Activated naive CD8-positive, alpha-beta T cell (primary cell): ENCODE results near the gene KDM3B.

Experiments
- H3K27ac Mint-ChIP-seq: one replicate; pipeline ENCODE4 v1.8.0; 2021; ENCODE audit warnings: mixed read lengths
- H3K27me3 Mint-ChIP-seq: one replicate; pipeline ENCODE4 v1.8.0; 2021; ENCODE audit warnings: mixed read lengths
- H3K36me3 Mint-ChIP-seq: one replicate; pipeline ENCODE4 v1.8.0; 2021; ENCODE audit warnings: mixed read lengths
- H3K4me1 Mint-ChIP-seq: one replicate; pipeline ENCODE4 v1.8.0; 2021; ENCODE audit warnings: low read depth, mixed read lengths
- H3K4me3 Mint-ChIP-seq: one replicate; pipeline ENCODE4 v1.8.0; 2021; ENCODE audit warnings: mild to moderate bottlenecking, mixed read lengths
- H3K9me3 Mint-ChIP-seq: one replicate; pipeline ENCODE4 v1.8.0; 2021; ENCODE audit warnings: low read depth, mixed read lengths

Gene KDM3B

GRCh38 chr5:138460032-138460693 lies 107.7 kb downstream of the KDM3B start:
- peak overlapping the region; percentile 21 for H3K4me3 Mint-ChIP-seq
- peaks cover 39% of the 10 kb centered on the region for H3K4me1 Mint-ChIP-seq
- no peaks in the 10 kb centered on the region for H3K36me3 Mint-ChIP-seq
- H3K27me3 Mint-ChIP-seq, result no peaks in the 10 kb centered on the region
- peak overlapping the region; percentile 100 for H3K27ac Mint-ChIP-seq
- H3K9me3 Mint-ChIP-seq, result no peaks in the 10 kb centered on the region

- Mint-ChIP-seq H3K36me3 (no peaks in the 10 kb centered on the region), H3K4me3 (peak overlapping the region; percentile 23), H3K4me1 (peaks cover 41% of the 10 kb centered on the region), H3K27ac (peak overlapping the region; percentile 31), H3K27me3 (no peaks in the 10 kb centered on the region), H3K9me3 (no peaks in the 10 kb centered on the region)
Measured at GRCh38 chr5:138461343-138462125, 109.0 kb downstream of the KDM3B start.

DNA sequence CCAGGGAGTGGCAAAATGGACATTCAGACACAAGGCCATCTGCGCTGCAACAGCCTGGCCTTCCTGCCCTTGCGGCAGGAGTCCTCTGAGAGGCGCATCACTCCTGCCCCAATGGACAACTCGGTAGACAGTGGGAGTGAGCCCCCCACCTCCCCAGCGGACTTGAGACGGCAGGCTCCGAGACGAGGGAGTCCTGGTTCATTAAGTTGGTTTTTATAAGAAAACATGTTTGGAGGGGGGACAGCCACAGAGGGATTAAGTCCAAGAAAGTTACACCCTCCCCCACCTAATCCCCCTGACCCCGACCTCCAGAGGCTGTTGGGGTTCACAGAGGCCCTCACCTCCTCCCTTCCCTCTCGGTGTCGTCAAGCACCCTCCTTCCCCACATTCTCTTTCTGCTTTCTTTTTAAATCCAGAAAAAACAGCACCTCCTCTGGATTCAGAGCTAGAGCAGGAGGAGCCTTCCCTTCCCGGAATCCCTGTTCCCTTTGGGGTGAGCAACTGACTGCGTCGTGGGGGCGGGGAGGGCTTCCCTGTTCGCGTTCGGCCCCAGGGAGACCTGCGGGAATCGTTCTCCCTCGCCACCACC lies 111.0 kb downstream of the KDM3B start:
- Mint-ChIP-seq H3K36me3 (peaks cover 13% of the 10 kb centered on the region), H3K4me3 (peak overlapping the region; percentile 86), H3K4me1 (peaks cover 51% of the 10 kb centered on the region)

GRCh38 chr5:138464008-138464387 lies 111.5 kb downstream of the KDM3B start:
- Mint-ChIP-seq H3K9me3 (no peaks in the 10 kb centered on the region), H3K36me3 (peaks cover 14% of the 10 kb centered on the region), H3K27ac (peak overlapping the region; percentile 83), H3K27me3 (no peaks in the 10 kb centered on the region), H3K4me1 (peaks cover 49% of the 10 kb centered on the region), H3K4me3 (peak overlapping the region; percentile 86)

More for the DNA sequence above, 111.0 kb downstream of the KDM3B start:
- Mint-ChIP-seq H3K27ac (peak overlapping the region; percentile 83), H3K9me3 (no peaks in the 10 kb centered on the region), H3K27me3 (no peaks in the 10 kb centered on the region)

GRCh38 chr5:138464388-138465260 lies 112.1 kb downstream of the KDM3B start:
- Mint-ChIP-seq H3K27me3 (no peaks in the 10 kb centered on the region), H3K27ac (peak overlapping the region; percentile 78), H3K4me3 (peak overlapping the region; percentile 86), H3K4me1 (peaks cover 43% of the 10 kb centered on the region), H3K9me3 (no peaks in the 10 kb centered on the region), H3K36me3 (peaks cover 14% of the 10 kb centered on the region)

DNA sequence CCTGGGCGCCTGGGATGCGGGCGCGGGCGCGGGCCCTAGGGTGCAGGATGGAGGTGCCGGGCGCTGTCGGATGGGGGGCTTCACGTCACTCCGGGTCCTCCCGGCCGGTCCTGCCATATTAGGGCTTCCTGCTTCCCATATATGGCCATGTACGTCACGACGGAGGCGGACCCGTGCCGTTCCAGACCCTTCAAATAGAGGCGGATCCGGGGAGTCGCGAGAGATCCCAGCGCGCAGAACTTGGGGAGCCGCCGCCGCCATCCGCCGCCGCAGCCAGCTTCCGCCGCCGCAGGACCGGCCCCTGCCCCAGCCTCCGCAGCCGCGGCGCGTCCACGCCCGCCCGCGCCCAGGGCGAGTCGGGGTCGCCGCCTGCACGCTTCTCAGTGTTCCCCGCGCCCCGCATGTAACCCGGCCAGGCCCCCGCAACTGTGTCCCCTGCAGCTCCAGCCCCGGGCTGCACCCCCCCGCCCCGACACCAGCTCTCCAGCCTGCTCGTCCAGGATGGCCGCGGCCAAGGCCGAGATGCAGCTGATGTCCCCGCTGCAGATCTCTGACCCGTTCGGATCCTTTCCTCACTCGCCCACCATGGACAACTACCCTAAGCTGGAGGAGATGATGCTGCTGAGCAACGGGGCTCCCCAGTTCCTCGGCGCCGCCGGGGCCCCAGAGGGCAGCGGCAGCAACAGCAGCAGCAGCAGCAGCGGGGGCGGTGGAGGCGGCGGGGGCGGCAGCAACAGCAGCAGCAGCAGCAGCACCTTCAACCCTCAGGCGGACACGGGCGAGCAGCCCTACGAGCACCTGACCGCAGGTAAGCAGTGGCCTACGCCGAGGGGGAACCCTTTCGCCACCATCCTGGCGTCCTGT lies 113.0 kb downstream of the KDM3B start, which contains the start of gene EGR1:
TSS of gene EGR1 (plus strand) at position 219 of the 864 bp plus-strand sequence. CDS start at position 502, 283 bp downstream.
- H3K4me1 Mint-ChIP-seq, result peaks cover 34% of the 10 kb centered on the region

DNA sequence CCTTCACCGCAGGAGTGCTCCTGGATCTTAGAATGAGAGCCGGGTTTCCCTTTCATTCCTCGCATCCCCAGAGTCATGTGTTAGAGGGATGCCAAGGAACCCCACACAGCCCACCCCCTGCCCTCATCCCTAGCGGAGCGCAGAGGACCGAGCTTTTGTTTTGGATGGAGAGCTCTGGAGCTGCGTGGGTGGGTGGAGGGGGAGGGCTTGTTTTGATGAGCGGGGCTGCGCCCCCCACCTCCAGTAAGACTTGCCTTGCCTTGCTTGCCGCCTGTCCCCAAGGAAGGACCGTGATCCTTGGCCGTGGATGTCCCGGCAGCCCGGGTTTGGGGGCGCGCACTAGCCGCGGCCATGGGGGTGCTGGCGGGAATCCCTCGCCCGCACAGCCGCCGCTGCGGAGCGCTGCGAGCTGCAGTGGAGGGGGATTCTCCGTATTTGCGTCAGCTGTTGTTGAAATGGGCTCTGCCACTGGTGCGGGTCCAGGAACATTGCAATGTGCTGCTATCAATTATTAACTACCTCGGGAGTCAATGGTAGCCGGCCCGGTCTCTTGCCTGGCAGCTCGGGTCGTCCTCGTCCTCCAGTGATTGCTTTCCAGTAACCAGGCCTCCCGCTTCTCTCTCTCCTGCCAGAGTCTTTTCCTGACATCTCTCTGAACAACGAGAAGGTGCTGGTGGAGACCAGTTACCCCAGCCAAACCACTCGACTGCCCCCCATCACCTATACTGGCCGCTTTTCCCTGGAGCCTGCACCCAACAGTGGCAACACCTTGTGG lies 113.8 kb downstream of the KDM3B start:
- H3K4me3 Mint-ChIP-seq, result peak overlapping the region; percentile 90
- no peak overlapping the region for H3K27ac Mint-ChIP-seq
- no peaks in the 10 kb centered on the region for H3K9me3 Mint-ChIP-seq
- peaks cover 14% of the 10 kb centered on the region for H3K36me3 Mint-ChIP-seq
- H3K27me3 Mint-ChIP-seq, result no peaks in the 10 kb centered on the region
- peaks cover 27% of the 10 kb centered on the region for H3K4me1 Mint-ChIP-seq

More for the DNA sequence above, 113.0 kb downstream of the KDM3B start, which contains the start of gene EGR1:
- H3K27ac Mint-ChIP-seq, result peak within 1 kb of the TSS; percentile 78
- peaks cover 14% of the 10 kb centered on the region for H3K36me3 Mint-ChIP-seq
- H3K9me3 Mint-ChIP-seq, result no peaks in the 10 kb centered on the region
- H3K4me3 Mint-ChIP-seq, result peak within 1 kb of the TSS; percentile 90
- H3K27me3 Mint-ChIP-seq, result no peaks in the 10 kb centered on the region

DNA sequence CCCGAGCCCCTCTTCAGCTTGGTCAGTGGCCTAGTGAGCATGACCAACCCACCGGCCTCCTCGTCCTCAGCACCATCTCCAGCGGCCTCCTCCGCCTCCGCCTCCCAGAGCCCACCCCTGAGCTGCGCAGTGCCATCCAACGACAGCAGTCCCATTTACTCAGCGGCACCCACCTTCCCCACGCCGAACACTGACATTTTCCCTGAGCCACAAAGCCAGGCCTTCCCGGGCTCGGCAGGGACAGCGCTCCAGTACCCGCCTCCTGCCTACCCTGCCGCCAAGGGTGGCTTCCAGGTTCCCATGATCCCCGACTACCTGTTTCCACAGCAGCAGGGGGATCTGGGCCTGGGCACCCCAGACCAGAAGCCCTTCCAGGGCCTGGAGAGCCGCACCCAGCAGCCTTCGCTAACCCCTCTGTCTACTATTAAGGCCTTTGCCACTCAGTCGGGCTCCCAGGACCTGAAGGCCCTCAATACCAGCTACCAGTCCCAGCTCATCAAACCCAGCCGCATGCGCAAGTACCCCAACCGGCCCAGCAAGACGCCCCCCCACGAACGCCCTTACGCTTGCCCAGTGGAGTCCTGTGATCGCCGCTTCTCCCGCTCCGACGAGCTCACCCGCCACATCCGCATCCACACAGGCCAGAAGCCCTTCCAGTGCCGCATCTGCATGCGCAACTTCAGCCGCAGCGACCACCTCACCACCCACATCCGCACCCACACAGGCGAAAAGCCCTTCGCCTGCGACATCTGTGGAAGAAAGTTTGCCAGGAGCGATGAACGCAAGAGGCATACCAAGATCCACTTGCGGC lies 114.6 kb downstream of the KDM3B start:
- Mint-ChIP-seq H3K27me3 (no peaks in the 10 kb centered on the region), H3K9me3 (no peaks in the 10 kb centered on the region), H3K4me1 (peaks cover 24% of the 10 kb centered on the region), H3K36me3 (peaks cover 14% of the 10 kb centered on the region), H3K27ac (peak overlapping the region; percentile 34), H3K4me3 (peak overlapping the region; percentile 90)

GRCh38 chr5:138467711-138468132 lies 115.2 kb downstream of the KDM3B start:
- peak overlapping the region; percentile 34 for H3K27ac Mint-ChIP-seq
- H3K9me3 Mint-ChIP-seq, result no peaks in the 10 kb centered on the region
- H3K36me3 Mint-ChIP-seq, result peaks cover 14% of the 10 kb centered on the region
- H3K4me1 Mint-ChIP-seq, result peaks cover 24% of the 10 kb centered on the region
- no peaks in the 10 kb centered on the region for H3K27me3 Mint-ChIP-seq
- peak overlapping the region; percentile 90 for H3K4me3 Mint-ChIP-seq

GRCh38 chr5:138468133-138468965 lies 115.9 kb downstream of the KDM3B start:
- H3K9me3 Mint-ChIP-seq, result no peaks in the 10 kb centered on the region
- H3K4me3 Mint-ChIP-seq, result peak overlapping the region; percentile 90
- peak overlapping the region; percentile 46 for H3K27ac Mint-ChIP-seq
- peaks cover 24% of the 10 kb centered on the region for H3K4me1 Mint-ChIP-seq
- H3K27me3 Mint-ChIP-seq, result no peaks in the 10 kb centered on the region
- H3K36me3 Mint-ChIP-seq, result peaks cover 14% of the 10 kb centered on the region

DNA sequence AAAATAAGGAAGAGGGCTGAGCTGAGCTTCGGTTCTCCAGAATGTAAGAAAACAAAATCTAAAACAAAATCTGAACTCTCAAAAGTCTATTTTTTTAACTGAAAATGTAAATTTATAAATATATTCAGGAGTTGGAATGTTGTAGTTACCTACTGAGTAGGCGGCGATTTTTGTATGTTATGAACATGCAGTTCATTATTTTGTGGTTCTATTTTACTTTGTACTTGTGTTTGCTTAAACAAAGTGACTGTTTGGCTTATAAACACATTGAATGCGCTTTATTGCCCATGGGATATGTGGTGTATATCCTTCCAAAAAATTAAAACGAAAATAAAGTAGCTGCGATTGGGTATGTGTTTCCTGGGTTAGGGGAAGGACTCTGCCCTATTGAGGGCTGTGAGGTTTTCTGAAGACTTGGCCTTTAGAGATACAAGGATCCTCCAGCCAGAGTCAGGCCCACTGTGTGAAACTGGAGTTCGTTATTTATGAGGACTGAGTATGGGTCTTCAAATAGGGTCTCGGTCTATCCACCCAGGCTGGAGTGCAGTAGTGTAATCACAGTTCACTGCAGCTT lies 116.6 kb downstream of the KDM3B start:
- peaks cover 24% of the 10 kb centered on the region for H3K4me1 Mint-ChIP-seq
- peak overlapping the region; percentile 90 for H3K4me3 Mint-ChIP-seq
- H3K36me3 Mint-ChIP-seq, result peaks cover 14% of the 10 kb centered on the region
- H3K9me3 Mint-ChIP-seq, result no peaks in the 10 kb centered on the region
- peak overlapping the region; percentile 46 for H3K27ac Mint-ChIP-seq
- H3K27me3 Mint-ChIP-seq, result no peaks in the 10 kb centered on the region
